ENCODE results near the gene TPX2.

Gene TPX2

DNA sequence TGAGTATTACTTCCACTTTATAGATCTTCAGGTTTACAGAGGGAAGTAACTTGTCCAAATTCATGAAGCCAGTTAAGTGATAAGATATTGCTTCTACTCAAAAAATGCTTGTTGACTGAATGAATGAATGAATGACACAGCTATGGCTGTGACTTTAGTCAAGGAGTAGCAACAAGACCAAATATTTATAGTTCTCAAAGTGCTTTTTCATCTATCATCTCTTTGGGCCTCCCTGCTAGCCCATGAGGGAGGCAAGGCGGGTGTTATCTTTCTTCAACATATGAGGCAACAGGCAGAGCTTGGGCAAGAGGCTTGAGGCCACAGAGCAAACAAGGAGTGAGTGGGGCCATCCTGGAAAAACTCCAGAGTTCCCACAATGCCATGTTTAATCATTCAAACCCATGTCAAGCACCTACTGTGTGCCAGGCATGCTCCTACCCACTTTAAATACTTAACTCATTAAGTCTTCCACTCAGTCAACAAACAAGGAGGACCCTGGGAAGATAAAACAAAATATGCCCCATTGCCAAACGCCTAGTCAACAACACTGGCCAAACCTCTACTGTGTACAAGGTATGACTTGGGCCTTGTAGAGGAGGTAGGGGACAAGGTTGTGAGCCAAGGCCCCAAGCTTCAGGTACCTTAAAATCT is 32.4 kb upstream of the TPX2 start:
- no peak for DNase-seq (ENCODE audit: low read depth, low spot score)

DNA sequence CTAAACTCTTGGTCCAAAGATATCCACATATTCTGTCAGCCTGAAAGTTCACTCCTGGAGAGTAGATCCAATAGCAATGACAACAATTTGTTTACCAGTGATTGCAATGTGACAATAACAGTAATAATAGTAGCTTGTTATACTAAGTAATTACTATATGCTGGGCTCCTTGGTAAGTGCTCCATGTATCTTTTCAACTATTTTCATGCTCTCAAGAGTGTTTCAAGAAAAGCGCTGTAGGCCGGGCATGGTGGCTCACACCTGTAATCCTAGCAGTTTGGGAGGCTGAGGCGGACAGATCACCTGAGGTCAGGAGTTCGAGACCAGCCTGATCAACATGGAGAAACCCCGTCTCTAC is 31.9 kb upstream of the TPX2 start:
- no peak for DNase-seq (ENCODE audit: low read depth, low spot score)

DNA sequence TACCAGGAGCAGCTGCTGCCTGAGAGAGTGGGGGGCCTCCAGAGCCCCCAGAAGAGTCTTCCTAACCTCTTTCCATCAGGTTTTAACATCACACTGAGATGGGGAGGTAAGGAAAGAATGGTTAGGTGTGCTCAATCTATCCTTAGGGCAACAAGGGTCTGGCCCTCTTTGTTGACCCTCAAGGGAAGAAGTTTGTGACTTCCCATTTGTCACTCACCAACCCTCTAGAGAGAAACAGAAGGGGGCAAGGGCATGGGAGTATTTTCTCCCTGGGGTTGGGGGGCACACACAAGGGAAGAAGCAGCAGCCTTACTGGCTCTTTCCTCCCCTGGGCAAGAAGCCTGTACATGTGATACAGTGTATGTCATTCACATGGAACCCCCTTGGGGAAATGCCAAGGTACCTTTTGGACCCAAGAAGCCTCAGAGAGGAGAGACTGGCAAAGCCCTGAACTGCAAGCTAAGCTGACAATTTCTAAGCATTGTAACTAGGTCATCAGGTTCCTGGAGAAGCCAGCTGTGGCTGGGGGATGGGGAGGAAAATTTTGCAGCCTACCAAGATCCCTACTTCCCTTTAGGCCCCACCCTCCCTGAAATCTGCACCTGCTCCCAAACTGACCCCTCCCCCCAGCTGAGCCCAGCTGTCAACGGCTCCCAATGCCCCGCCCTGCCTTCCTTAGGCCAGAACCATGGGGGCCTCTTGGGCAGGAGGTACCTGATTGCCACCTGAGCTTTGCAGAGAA is 30.9 kb upstream of the TPX2 start:
- DNase-seq (ENCODE audit: low read depth, low spot score) = no peak

DNA sequence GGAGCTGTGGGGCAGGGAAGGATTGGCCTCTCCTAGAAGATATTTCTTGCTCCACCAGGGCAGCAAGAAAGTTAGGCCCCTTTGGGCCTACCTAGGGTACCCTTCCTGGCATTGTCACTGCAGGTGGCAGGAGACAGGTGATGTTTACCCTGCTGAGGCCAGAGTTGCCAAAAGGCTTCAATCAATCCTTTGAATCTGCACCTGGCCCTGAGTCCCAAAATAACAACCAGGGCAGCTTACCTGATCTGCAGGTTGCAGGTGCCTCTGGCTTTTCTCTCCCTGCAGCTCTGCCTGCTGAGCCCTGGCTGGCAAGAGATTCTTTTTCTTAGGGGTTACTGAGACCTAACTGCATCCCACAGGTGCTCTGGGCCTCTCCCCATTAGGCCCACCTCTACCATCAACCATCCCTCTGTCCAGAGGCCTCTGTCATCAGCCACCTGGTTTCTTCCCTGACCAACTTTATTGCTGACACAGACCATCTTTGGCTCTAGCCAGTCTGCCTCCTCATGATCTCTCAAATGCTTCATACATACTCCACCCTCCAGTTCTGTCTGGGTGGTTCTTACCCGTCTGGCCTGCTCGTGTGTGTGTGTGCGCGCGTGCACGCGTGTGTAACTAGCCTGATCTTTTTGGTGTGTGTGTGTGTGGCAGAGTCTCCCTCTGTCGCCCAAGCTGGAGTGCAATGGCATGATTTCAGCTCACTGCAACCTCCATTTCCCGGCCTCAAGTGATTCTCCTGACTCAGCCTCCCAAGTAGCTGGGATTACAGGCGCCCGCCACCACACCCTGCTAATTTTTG is 30.2 kb upstream of the TPX2 start:
- DNase-seq (ENCODE audit: low read depth, low spot score) = no peak

DNA sequence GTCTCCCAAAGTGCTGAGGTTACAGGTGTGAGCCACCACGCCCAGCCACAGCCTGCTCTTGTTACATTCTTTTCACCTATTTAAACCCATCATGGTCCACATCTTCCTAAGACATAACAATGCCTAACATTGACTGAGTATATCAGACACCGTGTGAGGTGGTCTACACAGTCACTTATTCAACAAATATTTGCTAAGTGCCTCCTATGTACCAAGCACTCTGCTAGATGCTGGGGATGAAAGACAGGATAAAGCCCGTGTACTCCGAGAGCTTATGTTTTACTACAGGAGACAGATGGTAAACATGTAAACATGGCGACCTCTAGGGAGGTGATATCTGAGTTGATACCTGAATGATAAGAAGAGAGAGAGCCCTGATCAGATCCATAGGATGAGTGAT is 29.2 kb upstream of the TPX2 start:
- DNase-seq (ENCODE audit: low read depth, low spot score) = no peak

DNA sequence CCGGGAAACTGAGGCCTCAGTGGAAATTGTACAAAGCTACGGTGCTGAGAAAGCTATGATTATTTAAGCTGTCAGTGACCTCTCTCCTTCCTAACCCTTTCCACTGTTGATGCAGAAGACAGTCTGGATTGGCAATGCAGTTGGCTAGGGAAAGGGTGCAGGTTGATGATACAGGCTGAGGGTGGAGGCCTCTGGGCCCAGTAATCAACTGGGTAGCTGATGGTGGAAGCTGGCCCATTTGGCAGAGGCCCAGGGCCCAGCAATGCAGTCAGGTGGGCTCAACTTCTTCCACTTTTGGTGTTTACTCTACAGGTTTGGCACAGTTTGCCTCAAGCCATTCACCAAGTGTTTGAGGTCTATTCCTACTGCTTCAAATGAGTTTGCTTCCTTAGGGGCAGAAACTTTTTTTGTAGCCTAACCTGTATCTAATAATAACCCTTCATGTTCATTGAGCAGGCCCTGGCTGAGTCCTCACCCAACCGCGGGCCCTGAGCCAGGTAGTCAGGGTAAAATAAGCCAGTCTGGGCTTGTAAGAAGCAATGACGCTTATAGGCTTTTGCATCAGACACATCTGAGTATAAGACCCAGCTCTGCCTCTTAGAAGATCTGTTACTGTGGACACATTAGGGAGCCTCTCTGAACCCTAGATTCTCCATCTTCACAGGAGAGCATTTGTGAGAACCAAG is 28.5 kb upstream of the TPX2 start:
- DNase-seq (ENCODE audit: low read depth, low spot score) = no peak

DNA sequence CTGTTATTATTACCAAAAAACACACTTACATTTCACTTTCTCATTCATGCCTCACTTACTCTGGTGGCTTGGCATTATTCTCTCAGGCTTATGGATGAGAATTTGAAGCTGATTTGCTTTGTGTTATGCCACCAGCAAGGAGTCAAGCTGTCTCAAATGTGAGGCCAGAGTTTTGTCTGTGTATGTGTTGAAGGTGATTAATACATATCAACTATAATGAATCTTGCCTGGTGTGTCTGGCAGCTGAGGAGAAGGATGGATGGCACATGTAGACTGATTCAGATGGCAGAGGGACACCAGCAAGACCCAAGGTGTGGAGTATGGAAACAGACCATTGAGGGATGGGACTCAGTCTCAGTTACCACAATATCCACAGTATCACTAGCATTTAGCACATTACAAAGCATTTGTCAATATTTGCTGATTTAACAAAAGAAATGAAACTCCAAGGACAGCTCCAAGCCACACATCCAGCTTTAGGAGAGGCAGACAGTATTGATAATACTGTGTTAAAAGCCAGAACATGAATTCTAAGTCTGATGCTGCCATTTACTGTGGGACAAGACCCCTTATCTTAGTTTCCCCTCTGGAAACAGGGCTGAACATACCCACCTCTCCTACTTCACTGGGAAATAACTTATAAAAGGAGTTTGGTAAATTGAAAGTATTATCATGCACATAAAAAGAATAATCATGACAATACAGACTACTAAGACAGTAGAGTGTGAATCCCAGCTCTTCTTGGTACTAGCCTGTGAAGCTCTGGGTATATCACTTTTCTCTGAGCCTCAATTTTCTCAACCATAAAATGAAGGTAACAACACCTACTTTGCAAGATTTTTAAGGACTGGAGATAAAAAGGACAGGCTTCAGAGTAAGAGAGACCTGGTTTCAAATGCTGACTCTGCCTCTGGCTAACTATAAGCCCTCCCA is 27.6 kb upstream of the TPX2 start:
- no peak for DNase-seq (ENCODE audit: low read depth, low spot score)

DNA sequence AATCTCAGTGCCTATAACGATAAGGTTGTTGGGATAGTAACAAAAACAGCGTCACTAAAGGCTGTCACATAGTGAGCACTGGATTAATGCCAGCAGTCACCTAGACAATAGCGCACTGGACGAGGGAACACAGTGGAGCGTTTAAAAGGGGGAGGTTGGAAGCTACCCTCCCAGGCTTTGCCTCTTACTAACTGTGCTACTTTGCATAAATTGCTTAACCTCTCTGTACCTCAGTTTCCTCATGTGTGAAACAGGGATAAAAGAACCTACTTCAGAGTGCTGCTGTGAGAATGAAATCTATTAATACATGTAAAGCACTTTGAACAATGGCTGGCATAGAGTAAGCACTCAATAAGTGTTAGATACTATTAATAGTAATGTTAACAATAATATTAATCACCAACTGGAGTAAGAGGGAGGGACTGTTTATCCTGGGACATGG is 27.0 kb upstream of the TPX2 start:
- DNase-seq (ENCODE audit: low read depth, low spot score) = no peak

DNA sequence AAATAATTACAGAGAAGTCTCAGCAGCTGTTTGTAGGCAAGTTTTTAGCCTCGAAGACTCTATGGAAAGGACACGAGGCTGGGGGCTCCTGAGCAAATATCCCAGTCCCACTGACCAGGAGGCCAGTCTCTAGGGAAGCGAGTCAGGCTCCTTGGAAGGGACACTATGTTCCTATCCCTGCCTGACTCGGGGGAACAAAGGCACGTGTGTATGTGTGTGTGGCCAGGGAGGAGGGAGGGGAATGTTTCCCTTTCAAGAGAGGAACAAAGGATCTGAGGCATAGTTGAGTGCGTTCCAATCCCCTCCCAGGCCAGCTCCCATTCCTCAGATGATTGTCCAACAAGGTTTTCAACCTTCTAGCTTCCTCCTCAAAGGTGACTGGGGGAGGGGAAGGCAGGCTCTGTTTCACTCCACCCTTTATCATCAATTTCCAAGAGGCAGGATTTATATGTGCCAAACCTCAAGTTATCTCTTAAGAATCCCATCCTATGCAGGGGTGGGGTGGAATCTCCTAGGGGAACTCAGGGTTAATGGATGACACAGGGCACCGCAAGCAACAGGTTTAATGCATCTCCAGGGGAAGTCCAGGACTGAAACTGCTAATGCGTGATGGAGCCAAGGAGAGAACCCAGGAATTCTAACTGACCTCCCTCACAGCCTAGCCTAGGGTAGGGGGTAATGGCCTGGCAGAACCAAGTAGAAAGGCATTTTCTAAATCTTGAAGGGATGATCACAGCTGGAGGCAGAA is 26.4 kb upstream of the TPX2 start:
- no peak for DNase-seq (ENCODE audit: low read depth, low spot score)

DNA sequence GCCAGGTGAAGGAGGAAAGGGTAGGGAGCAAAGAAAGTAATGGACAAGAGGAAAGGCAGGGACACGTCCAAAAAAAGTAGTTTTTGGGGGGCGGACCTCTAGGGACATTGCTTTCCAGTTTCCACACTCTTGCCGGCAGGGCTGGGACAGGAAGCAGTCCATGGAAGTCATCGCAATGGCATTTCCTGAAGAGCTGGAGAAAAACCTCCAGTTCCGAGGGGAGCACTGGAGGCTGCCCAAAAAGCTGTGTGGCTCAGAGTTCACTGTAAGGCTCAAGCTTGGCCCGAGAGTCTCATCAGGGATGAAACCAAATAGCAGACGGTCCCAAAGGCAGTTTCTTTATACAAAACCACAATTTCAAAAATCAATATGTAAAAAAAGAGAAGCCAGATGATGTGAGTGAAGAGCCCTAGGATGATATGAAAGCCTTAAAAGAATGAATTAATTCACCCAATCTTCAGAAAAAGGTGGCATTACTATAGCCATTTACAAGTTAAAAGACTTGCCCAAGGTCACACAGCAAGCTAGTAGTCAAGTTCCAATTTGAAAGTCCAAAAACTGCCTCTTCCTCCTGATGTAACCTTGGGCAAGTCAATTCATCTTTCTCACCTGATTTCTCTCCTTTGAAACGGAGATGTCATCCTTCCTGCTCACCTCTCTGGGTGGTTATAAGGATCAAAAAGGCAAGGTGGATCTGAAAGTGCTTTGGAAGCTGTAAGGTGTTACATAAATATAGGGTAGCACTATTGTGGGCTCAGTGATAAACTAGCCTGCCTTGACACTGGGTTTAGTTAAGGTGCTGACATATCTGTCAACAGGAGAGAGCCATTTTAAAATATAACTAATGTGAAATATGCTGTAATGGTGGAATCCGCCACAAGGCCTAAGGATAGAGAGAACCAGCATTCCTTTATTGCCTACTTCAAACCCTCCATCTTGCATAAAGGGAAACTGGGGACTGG is 25.5 kb upstream of the TPX2 start:
- DNase-seq (ENCODE audit: low read depth, low spot score) = no peak

DNA sequence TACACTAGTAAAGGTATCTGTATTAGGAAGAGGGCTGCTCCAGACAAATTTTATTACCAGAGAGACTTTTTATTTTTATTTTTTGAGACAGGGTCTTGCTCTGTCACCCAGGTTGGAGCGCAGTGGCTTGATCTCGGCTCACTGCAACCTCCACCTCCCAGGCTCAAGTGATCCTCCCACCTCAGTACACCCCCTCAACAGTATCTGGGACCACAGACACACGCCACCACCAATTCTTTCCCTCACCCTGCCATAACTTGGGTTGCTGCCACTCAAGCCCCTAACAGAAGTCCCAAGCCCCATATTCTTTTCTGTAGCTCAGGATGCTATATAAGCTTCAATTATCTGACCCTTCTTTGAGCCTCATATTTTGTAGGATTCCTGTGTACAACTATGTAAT is 23.3 kb upstream of the TPX2 start:
- DNase-seq (ENCODE audit: low read depth, low spot score) = no peak

DNA sequence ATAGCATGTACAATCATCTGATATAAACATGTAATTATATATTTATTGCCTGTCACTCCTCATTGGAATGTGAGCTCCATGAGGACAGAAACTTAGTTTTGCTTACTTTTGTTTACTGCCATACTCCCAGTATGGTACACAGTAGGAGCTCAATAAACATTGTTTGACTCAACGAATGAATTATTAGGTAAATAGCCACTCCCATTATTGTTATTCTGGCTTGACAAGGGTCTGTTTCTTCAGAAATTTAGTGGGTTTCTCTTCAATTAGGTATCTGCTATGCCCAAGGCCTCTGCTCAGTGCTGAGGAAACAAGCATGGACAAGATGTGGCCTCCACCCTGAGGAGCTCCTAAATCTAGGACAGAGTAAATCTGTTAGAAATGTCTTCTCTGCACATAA is 22.7 kb upstream of the TPX2 start:
- DNase-seq (ENCODE audit: low read depth, low spot score) = no peak

DNA sequence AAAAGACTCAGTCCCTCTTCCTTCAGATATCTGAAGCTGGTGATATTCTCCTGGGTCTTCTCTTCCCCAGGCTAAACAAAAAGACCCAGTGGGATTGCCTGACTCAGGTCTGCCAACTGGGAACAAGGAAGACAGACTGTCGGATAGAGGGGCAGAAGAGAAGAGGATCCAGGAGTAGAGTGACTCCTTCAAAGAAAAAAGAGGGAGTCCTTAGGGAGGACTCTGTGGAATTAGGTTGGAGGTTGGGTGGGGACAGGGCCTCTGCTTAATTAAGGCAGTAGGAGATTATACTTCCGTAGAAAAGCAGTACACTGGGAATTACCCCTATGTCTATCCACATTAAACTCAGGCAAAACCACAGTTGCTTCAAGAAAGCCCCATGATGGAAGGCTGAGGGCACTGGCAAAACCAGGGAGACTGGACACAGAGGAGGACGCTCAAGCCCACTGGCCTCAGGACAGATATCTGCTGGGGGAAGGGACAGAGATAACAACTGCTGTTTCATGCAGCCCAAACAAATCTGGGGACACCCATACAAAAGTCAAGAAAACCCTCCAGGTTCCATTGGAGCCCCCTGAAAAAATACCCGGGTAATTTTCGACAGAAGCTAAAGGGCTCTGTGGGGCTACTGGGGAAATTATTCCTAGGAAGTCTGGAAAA is 22.1 kb upstream of the TPX2 start:
- no peak for DNase-seq (ENCODE audit: low read depth, low spot score)

DNA sequence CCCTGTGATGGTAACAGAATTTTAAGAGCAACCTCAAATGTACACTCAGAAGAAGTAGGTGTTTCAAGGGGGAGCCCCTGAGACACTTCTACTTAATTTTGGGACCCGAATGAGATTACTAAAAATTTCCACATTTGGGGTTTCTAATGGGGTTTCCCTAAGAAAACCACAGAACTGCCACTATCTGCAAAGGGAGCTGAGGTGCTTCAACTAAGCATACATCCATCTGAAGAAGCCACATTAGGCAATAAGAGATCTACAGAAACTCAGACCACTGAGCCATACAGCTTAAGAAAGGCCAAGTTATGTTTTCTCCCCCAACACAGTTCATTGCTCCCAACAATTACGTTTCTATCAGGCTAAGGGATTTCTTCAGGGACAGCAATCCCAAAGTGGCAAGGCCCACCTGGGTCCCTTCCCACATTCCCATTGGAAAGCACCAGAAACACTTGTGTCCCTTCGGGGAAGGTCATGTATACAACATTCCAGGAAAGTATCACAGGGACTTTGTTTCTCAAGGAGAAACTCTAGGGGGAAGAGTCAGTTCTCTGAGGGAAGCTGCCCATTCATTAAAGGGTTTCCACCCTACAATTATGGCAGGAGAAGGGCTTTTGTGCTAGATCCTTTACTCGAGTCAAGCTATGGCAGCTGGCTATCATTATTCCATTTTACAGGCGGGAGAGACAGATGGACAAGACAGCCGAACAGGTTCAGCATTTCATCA is 21.4 kb upstream of the TPX2 start:
- DNase-seq (ENCODE audit: low read depth, low spot score) = no peak

DNA sequence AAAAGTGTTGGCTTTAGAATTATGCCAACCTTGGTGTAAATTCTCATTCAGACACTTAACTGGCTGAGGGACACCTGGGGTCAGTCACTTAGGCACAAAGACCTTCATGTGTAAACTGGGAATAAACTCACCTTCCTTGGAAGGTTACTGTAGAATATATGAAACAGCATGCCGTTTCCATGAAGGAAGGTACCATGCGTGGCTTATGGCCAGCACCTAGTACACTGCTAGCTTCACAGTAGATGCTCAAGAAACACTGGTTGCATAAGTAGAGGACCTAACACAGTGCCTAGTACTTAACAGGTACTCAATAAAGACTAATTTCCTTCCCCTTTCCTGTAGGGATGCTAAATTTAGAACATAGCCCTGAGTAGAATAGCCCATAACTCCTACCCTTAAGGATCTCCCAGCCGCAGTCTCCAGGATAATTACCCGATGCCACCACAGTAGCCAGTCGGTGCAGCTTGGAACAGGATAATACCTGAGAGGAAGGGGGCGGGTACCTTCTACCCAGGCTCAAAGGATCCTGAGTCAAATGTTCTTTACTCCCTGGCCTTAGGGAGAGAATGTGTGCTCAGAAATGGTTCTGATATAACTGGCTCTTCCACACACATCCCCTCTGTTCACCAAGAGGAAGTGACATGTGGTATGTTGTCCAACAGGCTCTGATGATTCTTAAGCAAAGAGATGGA is 20.0 kb upstream of the TPX2 start:
- no peak for DNase-seq (ENCODE audit: low read depth, low spot score)

DNA sequence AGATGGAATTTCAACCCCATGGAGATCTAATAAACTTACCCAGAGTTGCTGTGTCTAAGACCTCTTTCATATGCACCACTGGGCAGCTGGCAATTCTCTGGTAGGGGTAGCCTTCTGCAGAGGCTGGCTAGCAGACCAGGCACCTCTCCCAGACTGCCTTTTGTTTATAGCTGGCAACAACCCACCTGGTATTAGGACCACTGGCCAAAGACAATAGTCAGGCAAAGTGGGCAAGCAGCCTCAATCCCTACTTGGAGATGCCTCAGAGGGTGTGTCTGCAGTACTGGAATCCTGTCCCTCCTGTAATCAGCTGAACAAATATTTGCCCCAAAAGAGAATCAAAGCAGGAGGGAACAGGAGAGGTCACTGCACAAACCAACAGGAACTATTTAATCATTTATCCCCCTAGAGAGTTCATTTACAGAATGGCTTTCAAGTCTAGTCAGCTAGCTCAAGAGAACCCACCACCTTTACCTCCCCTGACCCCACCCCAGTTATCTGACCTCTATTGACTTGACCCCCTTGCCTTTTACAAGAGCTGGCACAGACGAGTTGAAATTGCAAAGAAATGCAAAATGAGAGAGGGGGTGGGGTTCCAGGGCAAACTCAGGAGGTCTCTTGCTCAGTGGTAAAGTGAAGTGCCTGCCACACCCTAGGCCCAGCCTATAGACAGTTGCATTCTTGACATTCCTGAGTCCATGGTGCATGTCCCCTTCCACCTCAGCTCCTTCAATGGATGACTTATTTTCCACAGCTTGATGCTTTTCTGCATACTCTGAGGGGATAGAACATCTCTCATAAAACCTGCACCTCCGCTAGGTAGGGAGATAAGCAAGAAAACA is 19.2 kb upstream of the TPX2 start:
- DNase-seq (ENCODE audit: low read depth, low spot score) = no peak
